GM21447 (cell line): ENCODE data around the gene NFKBIE.

Experiments used
- ATAC-seq: cut with Tn5 transposase; IDR thresholded peaks from one replicate; pipeline ENCODE4 v1.9.1; 2021; ENCODE audit not compliant: unreplicated experiment

NFKBIE gene

GRCh38 chr6:44227148-44227793 is 38.1 kb downstream of the NFKBIE start:
- ATAC-seq: no peak

GRCh38 chr6:44226368-44227147 is 38.8 kb downstream of the NFKBIE start:
- no peak for ATAC-seq

GRCh38 chr6:44225579-44226325 is 39.6 kb downstream of the NFKBIE start:
- no peak for ATAC-seq

- ATAC-seq: no peak
Observed at GRCh38 chr6:44224965-44225305, 40.4 kb downstream of the NFKBIE start.

GRCh38 chr6:44224029-44224964 is 41.1 kb downstream of the NFKBIE start:
- ATAC-seq: peak; percentile 23

- ATAC-seq: peak; percentile 48
Observed at GRCh38 chr6:44223319-44224028, 41.9 kb downstream of the NFKBIE start, which contains the start of gene SLC29A1. Gene SLC29A1, plus strand, starts transcription at chr6:44223595. Its CDS starts 3,719 bp downstream, at chr6:44227314.

- ATAC-seq: no peak
Observed at GRCh38 chr6:44222486-44223318, 42.6 kb downstream of the NFKBIE start.

GRCh38 chr6:44221961-44222335 is 43.4 kb downstream of the NFKBIE start:
- no peak for ATAC-seq

GRCh38 chr6:44221291-44221960 is 43.9 kb downstream of the NFKBIE start:
- peak; percentile 30 for ATAC-seq

- ATAC-seq: no peak
Observed at GRCh38 chr6:44220913-44221290, 44.4 kb downstream of the NFKBIE start.

GRCh38 chr6:44219815-44220784 is 45.3 kb downstream of the NFKBIE start:
- no peak for ATAC-seq

- ATAC-seq: peak; percentile 37
Observed at GRCh38 chr6:44219053-44219814, 46.1 kb downstream of the NFKBIE start.

- ATAC-seq: no peak
Observed at GRCh38 chr6:44217332-44218143, 47.8 kb downstream of the NFKBIE start.

GRCh38 chr6:44216677-44217331 is 48.5 kb downstream of the NFKBIE start, which contains the start of gene MYMX:
Gene MYMX, plus strand, starts transcription at chr6:44216926. Its CDS starts 546 bp downstream, at chr6:44217472.
- ATAC-seq: no peak

- no peak for ATAC-seq
Observed at GRCh38 chr6:44214307-44214706, 51.0 kb downstream of the NFKBIE start.
